ENCODE data around the gene VOPP1.

Gene VOPP1

DNA sequence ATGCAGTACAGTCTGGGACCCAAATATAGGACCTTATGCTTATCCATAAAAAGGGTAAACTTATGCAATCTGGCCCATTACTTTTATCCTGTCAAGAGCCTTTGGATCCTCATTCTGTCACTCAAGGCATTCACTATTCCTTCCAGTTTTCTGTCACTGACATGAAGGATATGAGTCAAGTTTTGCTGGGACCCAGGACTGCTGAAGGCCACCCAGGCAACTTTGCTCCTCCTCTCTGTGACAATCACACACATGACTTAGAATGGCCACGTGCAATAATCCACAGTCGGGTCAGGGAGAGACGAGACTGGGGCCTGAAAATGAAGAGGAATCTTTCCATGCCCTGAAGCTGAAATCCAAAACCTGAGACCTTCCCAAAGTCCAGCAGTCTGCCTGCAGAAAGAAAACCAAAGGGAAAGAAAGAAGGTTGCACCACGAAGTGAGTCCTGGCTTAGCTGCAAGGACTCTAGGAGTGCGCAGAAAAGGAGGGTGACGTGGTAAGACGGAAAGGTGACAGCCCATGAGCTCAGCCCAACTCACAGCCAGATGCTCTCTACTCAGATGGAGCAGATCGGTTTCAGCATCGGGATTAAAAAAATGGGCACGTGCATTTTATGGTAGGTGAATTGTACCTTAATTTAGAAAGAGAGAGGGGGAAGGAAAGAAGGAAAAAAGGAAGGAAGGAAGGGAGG, 67.2 kb downstream of the VOPP1 start:
- no peak for DNase-seq

- DNase-seq, result no peak
Observed at GRCh38 chr7:55504093-55504859, 68.0 kb downstream of the VOPP1 start.

GRCh38 chr7:55502858-55503440, 69.4 kb downstream of the VOPP1 start:
- no peak for DNase-seq

- no peak for DNase-seq
Observed at GRCh38 chr7:55502124-55502857, 70.0 kb downstream of the VOPP1 start.

DNA sequence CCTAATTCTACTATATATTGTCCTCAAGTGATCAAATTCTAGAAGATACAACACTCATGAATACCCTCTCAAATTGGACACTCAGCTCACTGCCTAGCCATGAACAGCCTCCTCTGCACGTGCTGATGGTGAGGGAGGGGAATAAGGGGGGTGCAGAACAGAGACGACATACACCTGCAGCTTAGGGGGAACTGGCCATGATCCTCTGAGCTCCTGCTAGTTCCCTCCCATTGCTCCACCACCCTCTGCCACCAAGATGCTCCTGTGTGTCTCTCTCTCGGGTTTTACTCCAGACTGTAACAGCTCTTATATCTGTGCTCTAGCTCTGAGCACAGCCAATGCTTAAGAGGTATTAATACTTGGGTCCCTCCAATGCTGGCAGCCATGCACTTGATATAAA, 70.7 kb downstream of the VOPP1 start:
- DNase-seq, result no peak

DNA sequence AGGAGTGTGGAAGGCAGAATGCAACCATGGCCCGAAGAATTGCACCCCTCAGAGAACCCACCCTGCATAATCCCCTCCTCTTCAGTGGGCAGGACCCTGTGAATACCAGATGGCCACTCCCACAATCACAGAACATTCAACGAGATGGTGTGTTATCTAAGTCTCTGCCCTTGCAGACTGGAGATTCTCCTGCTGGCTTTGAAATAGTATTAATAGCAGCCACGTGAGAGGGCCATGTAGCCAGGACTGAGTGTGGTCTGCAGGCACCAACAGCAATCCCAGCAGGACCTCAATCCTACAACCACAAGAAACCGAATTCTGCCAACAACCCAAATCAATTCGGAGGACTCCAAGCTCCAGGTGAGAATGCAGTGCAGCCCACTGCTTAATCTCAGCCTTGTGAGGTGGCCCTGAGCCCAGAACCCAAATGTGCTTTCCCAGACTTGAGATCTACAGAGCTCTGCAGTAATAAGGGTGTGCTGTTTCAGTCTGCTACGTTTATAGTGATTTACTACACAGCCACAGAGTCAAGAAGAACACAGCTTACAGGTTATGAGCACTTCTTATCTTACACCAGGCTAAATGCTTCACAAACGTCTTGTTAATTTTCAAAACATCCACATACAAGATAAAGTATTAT, 72.1 kb downstream of the VOPP1 start:
- DNase-seq, result no peak

DNA sequence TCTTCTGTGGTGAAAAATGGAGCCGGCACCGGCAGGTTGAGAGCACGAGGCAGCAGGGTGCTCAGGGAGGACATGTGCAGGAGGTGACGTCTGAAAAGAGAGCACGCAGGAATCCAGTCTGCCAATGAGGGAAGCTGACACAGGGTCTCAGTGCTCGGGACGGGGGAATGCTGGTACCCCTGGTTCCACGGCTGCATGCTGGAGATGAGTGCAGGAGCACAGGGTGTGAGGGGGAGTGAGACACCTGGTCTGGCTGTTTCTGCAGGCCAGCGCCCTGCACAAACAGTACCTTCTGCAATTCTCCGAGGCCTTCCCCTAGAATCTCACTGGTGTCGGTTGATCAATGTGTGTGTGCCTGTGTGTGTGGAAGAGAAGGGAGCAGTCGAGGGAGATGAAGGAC, 72.7 kb downstream of the VOPP1 start:
- DNase-seq, result no peak

GRCh38 chr7:55498770-55499169, 73.5 kb downstream of the VOPP1 start:
- DNase-seq, result no peak

GRCh38 chr7:55498142-55498541, 74.2 kb downstream of the VOPP1 start:
- DNase-seq, result peak in 1 of 2 donors; percentile 41

GRCh38 chr7:55497521-55497920, 74.8 kb downstream of the VOPP1 start:
- no peak for DNase-seq

DNA sequence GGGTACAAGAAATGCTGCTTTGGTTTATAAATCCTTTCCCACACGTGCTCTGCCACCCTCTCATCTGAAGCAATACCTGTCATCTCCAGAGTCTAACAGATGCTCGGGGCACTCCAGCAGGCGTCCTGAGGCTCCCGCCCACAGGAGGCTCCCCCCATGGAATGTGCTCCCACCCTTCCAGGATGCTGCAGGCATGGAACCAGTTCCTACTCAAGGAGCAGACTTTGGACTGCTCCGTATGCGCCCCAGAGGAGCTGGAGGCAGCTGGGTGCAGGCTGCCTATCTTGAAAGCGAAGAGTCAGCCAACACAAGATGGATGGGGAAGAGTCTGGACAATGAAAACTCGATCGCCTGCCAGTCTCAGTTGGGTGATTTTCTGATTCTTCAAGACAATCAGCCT, 75.4 kb downstream of the VOPP1 start:
- no peak for DNase-seq

DNA sequence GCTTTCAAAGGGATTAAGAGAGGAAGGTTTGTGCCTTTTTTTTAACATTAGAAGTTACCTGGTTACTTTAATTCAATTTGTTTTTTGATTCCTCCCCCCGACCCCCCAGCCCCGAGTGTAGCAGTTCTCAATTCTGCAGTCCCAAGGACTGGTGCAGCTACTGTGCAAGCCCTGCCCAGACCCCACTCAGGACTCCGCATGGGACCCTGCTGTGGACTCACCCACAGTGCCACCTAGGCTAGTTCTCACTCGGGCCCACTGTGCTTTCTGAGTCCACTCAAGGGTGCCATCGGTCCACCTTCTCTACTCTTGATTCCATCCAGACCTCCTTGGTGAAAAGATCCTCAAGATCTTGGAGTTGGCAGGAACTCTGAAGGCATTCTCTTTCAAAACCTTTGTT, 77.4 kb downstream of the VOPP1 start:
- no peak for DNase-seq

DNA sequence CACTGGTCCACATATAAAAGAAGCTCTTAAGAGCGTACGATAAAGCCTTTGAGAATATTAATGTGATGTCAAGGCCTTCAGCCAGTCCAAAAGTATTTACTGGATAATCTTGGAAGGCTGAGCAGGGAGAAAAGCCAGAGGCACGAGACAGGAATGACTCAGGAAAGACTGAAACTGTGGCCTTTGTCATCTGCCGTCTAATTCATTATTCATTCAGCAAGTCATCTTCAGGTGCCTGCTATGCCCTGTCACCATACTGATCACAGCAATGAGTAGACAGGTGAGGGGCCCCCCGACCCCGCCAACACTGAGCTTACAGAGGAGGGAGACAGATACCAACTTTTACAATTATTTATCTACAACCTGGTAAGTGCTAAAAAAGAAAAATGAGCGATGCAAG, 78.9 kb downstream of the VOPP1 start:
- no peak for DNase-seq

DNA sequence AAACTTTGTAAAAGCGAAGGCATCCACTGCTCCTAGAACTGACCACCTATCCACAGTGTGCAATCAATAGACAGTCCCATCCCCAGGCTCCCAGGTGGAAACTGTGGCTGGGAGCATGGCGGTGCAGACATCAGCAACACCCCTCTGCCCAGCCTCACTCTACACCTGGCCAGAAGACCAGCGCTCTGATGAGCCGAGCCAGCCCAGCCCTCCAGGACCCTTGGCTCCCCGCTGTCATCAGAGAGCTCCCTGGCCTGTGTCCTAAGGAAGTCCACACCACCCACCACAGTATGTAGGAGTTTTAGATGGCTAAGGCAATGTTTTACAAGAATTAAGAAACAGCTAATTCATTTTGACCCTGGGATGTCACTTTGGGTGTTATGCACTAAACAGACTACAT, 81.0 kb downstream of the VOPP1 start:
- no peak for DNase-seq

GRCh38 chr7:55490099-55490498, 82.2 kb downstream of the VOPP1 start:
- no peak for DNase-seq

- no peak for DNase-seq
Observed at GRCh38 chr7:55489552-55489951, 82.8 kb downstream of the VOPP1 start.

DNA sequence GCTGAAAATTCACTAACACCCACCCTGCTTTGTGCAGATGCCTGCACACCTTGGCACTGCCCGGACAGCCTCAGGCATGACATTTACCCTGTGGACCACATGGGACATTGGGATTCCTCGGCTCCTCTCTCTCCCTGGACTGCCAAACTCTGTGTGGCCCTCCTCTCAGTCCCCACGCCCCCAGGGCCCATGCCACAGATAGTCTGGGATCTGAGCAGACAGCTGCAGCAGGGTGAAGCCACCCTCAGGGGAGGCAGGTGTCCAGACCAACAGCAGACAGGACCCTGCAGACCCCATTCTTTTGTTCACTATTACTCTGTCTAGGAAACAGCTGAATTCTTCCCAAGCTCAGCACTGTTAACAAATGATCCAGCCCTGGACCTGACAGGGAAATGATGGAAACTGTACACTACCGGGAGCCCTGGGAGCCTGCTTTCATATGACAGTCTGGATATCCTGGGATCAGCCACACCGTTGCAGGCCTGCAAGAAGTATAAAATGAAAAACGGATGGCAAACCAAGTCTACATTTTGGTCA, 83.4 kb downstream of the VOPP1 start:
- no peak for DNase-seq

DNA sequence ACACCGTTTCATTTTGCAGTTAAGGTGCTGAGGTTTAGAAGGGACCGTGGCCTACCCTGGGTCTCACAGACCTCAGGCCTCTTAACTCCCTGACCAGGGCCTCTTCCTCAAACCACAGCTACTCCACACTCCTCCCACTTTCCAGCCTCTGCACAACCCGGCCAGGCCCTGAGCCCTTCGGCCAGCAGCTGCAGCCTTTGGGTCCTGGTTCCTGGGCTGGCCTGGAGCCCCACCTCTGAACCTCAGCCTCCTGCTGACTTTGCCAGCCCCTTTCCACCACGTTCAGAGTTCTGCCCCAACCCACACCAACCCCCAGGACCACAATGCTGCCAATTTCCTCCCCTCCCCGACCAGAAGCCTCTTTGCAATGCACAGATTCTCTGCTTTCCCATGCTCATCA, 84.1 kb downstream of the VOPP1 start:
- DNase-seq, result no peak

DNA sequence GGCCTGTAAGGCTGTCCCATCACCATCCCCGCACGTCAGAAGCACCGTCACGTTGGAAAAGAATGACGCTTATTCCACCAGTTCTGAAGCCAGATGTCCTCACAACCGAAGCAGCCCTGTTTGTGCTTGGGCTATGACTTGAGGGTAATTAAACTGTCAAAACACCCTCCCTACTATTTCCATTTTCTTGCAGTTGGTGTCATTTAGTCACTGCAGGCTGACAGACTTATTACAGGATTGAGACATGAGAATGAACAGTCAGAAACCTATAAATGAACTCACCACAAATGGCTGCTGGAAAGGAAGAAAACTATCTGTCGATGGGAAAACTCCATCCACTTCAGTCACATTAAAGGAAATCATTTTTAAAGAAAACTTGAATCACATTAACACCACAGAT, 85.3 kb downstream of the VOPP1 start:
- no peak for DNase-seq

DNA sequence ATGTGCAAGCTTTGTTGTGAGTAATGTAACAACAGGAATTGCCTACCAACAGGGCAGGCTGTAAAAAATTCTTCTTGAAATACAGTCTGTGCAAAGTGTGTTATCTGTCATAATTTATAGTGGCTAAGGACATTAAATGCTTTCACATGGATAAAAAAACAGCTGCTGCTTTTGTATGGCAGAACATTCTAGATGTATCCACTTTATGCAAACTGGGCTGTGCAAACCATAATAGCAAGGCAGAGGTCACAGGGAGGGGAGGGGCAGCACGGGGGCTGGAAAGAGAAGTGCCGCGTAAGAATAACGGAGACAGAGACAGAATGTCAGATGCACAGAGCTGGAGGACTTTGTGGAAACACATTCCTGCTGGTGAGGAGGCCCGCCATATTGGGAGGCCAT, 86.1 kb downstream of the VOPP1 start:
- no peak for DNase-seq

GRCh38 chr7:55485501-55486191, 86.7 kb downstream of the VOPP1 start:
- DNase-seq, result no peak

- no peak for DNase-seq
Observed at GRCh38 chr7:55484834-55485233, 87.5 kb downstream of the VOPP1 start.
